ENCODE data around the gene ANKRD36C.

- TF ChIP-seq CTCF (IDR thresholded peaks at IDR 0.05) (no peak), EP300 (IDR thresholded peaks at IDR 0.05) (no peak), POLR2AphosphoS5 (IDR thresholded peaks at IDR 0.05) (no peak)
These were observed 191.7 kb downstream of the ANKRD36C start for GRCh38 chr2:95799892-95800291.

Data from suprapubic skin (tissue), 4 donors.